Uterus (tissue), 2 donors: ENCODE measurements around the gene BTBD9.

Experiments
- CTCF ChIP-seq, 4 experiments: fragments of 200-600 bp in 2 of 4; fragments of 450-650 bp in 2 of 4; sonication (generic) in 2 of 4; IDR thresholded peaks; one replicate each; pipeline ENCODE4 v1.5.1; 2016 to 2019; ENCODE audit warnings: antibody characterized with exemption in 4 of 4, mild to moderate bottlenecking in 2 of 4, moderate library complexity in 1 of 4
- POLR2A ChIP-seq, 2 donors: fragments of 450-650 bp; IDR thresholded peaks; one replicate each; pipeline ENCODE4 v1.6.1; 2016; ENCODE audit warnings: antibody characterized with exemption in 2 of 2, mild to moderate bottlenecking in 1 of 2, moderate library complexity in 1 of 2

GRCh38 chr6:38326837-38327236 lies 312.9 kb downstream of the BTBD9 start:
- TF ChIP-seq POLR2A (IDR thresholded peaks at IDR 0.05) (no peak), CTCF (IDR thresholded peaks at IDR 0.05) (no peak)
